ENCODE results near the gene FCAMR. TPM values are rescaled to one million over a fixed set of nuclear protein-coding genes. Genes with fewer than 3 reads are reported as not detected.

The FCAMR gene
- total and polyA plus RNA-seq, 2 of the 4 experiments (the other 2 are of a cell fraction), result not detected

DNA sequence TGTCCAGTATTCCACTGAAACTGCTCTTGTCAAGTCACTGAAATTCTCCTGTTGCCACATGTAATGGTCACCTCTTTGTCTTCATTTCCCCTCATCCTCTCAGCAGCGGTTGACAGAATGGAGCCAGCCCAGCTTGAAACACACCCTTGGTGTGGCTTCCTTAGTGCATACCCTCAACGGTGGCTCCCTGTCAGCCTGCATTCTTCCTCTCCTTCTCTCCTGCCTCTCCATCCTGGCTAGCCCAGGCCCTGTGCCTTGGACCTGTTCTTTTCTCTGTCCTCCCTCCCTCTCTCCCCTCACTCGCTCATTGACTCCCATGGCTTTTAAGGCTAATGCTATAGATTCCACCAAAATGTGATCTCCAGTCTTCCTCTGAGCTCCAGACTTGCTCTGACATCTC, 52.2 kb downstream of the FCAMR start:
- CTCF ChIA-PET, result interaction anchor here (1.0 kb wide), 1 partner anchor 15 kb away, joined by 3 read pairs; no protein-coding TSS in a partner anchor
- H3K9ac ChIP-seq (ENCODE audit: low read depth, low read length), result no peak overlapping the region
- in situ Hi-C loops (cut with MboI; ENCODE audit: low sequenced_read_pairs) (loop anchor here (10.0 kb wide), 2 partner anchors 303 to 433 kb away; partner anchors contain the start of gene EIF2D), dilution Hi-C loops (cut with HindIII; ENCODE audit: low sequenced_read_pairs, unreplicated experiment) (no loop called here), intact Hi-C loops (cut with micrococcal nuclease) (loop anchor here (10.0 kb wide), 2 partner anchors 157 to 487 kb away; no protein-coding TSS in a partner anchor)
- no peak overlapping the region for H3K14ac ChIP-seq (replicated peaks; ENCODE audit: low read depth, low read length)
- no peak overlapping the region for H4K5ac ChIP-seq (ENCODE audit: low read depth, low read length)
- no peak overlapping the region for H2AK5ac ChIP-seq (ENCODE audit: low read depth, low read length)
- no peak overlapping the region for H4K8ac ChIP-seq (ENCODE audit: low read depth in 2 of 2, low read length in 2 of 2)
- no peaks in the 10 kb centered on the region for H3K9me3 ChIP-seq (ENCODE audit: control insufficient read depth, insufficient read depth, low read length)
- no peak overlapping the region for H3K4me2 ChIP-seq (ENCODE audit: low read depth, low read length)
- no peak overlapping the region for H3K27ac ChIP-seq (ENCODE audit: insufficient read depth, low read length)
- H2BK5ac ChIP-seq (ENCODE audit: low read depth, low read length, poor library complexity, severe bottlenecking), result no peak overlapping the region
- no peak overlapping the region for H2BK120ac ChIP-seq (ENCODE audit: low read depth, low read length)
- H3K9me1 ChIP-seq (ENCODE audit: insufficient read depth, low read length), result no peaks in the 10 kb centered on the region
- no peak overlapping the region for H4K91ac ChIP-seq (ENCODE audit: insufficient read depth, low read depth, low read length)
- no peak overlapping the region for H3K18ac ChIP-seq (ENCODE audit: low read depth, low read length)
- no peak overlapping the region for H3K4ac ChIP-seq (ENCODE audit: low read depth, low read length)
- WGBS, 2 experiments (ENCODE audit: extremely low coverage in 2 of 2, insufficient read length in 1 of 2), result 67% methylated on average over 1 of the region's 3 CpGs; no CpG with 5 or more reads in 1 of the 2 experiments
- H2AFZ ChIP-seq (replicated peaks; ENCODE audit: low read length, poor library complexity), result no peak overlapping the region
- POLR2A ChIA-PET (ENCODE audit: unreplicated experiment), result no interaction called here
- H3K4me3 ChIP-seq (ENCODE audit: insufficient read depth, low read depth, low read length), result no peak overlapping the region
- DNase-seq (no peak), ATAC-seq (ENCODE audit: low read depth) (no peak)
- no peaks in the 10 kb centered on the region for H3K79me1 ChIP-seq (ENCODE audit: low read depth in 1 of 2, low read length in 2 of 2)
- no peaks in the 10 kb centered on the region for H3K36me3 ChIP-seq (ENCODE audit: control insufficient read depth, insufficient read depth, low read length)
- H2BK15ac ChIP-seq (ENCODE audit: low read depth, low read length), result no peak overlapping the region
- H2AK9ac ChIP-seq (replicated peaks; ENCODE audit: low read depth, low read length, poor library complexity), result no peak overlapping the region
- H3K56ac ChIP-seq (ENCODE audit: extremely low read depth, insufficient read depth, low read length), result no peak overlapping the region
- BruUV-seq (replicated peaks), result no TSS peak
- no peak overlapping the region for H3K23ac ChIP-seq (ENCODE audit: low read depth, low read length)
- peaks cover 41% of the 10 kb centered on the region for H3K27me3 ChIP-seq (ENCODE audit: control insufficient read depth, insufficient read depth, low read length)
- H3K4me1 ChIP-seq (ENCODE audit: control insufficient read depth, insufficient read depth, low read length), result no peaks in the 10 kb centered on the region
- no peak overlapping the region for H2BK20ac ChIP-seq (ENCODE audit: low read depth, low read length)
- TF ChIP-seq POLR2A (IDR thresholded peaks at IDR 0.05; ENCODE audit: low read depth, low read length) (no peak), MAFK (IDR thresholded peaks at IDR 0.05; ENCODE audit: low read depth, low read length) (no peak), BHLHE40 (IDR thresholded peaks at IDR 0.05; ENCODE audit: low read depth, low read length) (no peak), MAZ (IDR thresholded peaks at IDR 0.05; ENCODE audit: borderline replicate concordance, low read depth, low read length) (no peak), SMC3 (IDR thresholded peaks at IDR 0.05; ENCODE audit: low read depth, low read length) (no peak), NFE2L2 (IDR thresholded peaks at IDR 0.05; ENCODE audit: low read depth, low read length) (no peak), RAD21 (IDR thresholded peaks at IDR 0.05; ENCODE audit: low read length) (no peak), FOS (IDR thresholded peaks at IDR 0.05; ENCODE audit: low read depth, low read length) (no peak), CHD1 (IDR thresholded peaks at IDR 0.05; ENCODE audit: low read depth, low read length) (no peak), MXI1 (IDR thresholded peaks at IDR 0.05; ENCODE audit: borderline replicate concordance, low read depth, low read length) (no peak), RCOR1 (IDR thresholded peaks at IDR 0.05; ENCODE audit: insufficient replicate concordance, low read length) (no peak), CEBPB (IDR thresholded peaks at IDR 0.05; ENCODE audit: low read depth, low read length) (no peak)
- TF ChIP-seq, protein P1, sequence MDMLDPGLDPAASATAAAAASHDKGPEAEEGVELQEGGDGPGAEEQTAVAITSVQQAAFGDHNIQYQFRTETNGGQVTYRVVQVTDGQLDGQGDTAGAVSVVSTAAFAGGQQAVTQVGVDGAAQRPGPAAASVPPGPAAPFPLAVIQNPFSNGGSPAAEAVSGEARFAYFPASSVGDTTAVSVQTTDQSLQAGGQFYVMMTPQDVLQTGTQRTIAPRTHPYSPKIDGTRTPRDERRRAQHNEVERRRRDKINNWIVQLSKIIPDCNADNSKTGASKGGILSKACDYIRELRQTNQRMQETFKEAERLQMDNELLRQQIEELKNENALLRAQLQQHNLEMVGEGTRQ (IDR thresholded peaks at IDR 0.05; ENCODE audit: low read depth, low read length), result no peak
- TF ChIP-seq, protein P2, sequence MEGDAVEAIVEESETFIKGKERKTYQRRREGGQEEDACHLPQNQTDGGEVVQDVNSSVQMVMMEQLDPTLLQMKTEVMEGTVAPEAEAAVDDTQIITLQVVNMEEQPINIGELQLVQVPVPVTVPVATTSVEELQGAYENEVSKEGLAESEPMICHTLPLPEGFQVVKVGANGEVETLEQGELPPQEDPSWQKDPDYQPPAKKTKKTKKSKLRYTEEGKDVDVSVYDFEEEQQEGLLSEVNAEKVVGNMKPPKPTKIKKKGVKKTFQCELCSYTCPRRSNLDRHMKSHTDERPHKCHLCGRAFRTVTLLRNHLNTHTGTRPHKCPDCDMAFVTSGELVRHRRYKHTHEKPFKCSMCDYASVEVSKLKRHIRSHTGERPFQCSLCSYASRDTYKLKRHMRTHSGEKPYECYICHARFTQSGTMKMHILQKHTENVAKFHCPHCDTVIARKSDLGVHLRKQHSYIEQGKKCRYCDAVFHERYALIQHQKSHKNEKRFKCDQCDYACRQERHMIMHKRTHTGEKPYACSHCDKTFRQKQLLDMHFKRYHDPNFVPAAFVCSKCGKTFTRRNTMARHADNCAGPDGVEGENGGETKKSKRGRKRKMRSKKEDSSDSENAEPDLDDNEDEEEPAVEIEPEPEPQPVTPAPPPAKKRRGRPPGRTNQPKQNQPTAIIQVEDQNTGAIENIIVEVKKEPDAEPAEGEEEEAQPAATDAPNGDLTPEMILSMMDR (conservative IDR thresholded peaks at IDR 0.05; ENCODE audit: low read depth, low read length), result no peak
- TF ChIP-seq, protein P3, sequence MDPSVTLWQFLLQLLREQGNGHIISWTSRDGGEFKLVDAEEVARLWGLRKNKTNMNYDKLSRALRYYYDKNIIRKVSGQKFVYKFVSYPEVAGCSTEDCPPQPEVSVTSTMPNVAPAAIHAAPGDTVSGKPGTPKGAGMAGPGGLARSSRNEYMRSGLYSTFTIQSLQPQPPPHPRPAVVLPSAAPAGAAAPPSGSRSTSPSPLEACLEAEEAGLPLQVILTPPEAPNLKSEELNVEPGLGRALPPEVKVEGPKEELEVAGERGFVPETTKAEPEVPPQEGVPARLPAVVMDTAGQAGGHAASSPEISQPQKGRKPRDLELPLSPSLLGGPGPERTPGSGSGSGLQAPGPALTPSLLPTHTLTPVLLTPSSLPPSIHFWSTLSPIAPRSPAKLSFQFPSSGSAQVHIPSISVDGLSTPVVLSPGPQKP (IDR thresholded peaks at IDR 0.05; ENCODE audit: borderline replicate concordance, low read depth, low read length), result no peak
- no peaks in the 10 kb centered on the region for H4K20me1 ChIP-seq (ENCODE audit: insufficient read depth, low read length)

All from IMR-90 (cell line).